HepG2 (cell line): ENCODE data around the gene SGTB. TPM values are rescaled to one million over a fixed set of nuclear protein-coding genes. Genes with fewer than 3 reads are reported as not detected.
A peak's percentile ranks its signal among the peaks of the same experiment; 100 is the strongest.

Source experiments
- ELF4 ChIP-seq: sonication (generic); formaldehyde crosslinking; IDR thresholded peaks from 2 replicates; pipeline ENCODE4 v1.5.0; 2020; ENCODE audit warnings: missing genetic modification reagents, mild to moderate bottlenecking, moderate library complexity, borderline replicate concordance
- FOXK1 ChIP-seq: sonication (generic); formaldehyde crosslinking; IDR thresholded peaks from 2 replicates; pipeline ENCODE4 v1.4.0; 2020; ENCODE audit warnings: low read depth, missing genetic modification reagents, borderline replicate concordance
- GABPB1 ChIP-seq: IDR thresholded peaks from 2 replicates; pipeline ENCODE4 v1.6.1; 2016; ENCODE audit warnings: mild to moderate bottlenecking, missing genetic modification reagents, moderate library complexity, missing compliant biosample characterization
- HNF4A ChIP-seq: sonication (generic); formaldehyde crosslinking; IDR thresholded peaks from 2 replicates; pipeline ENCODE4 v1.4.0; 2020; ENCODE audit warnings: missing genetic modification reagents
- HNRNPLL ChIP-seq: fragments of 200-400 bp; formaldehyde crosslinking; IDR thresholded peaks from 2 replicates; pipeline ENCODE4 v1.6.1; 2017; ENCODE audit warnings: mild to moderate bottlenecking, low read depth, low read length; ENCODE audit not compliant: poor library complexity, severe bottlenecking
- JUNB ChIP-seq: sonication (generic); formaldehyde crosslinking; IDR thresholded peaks from 2 replicates; pipeline ENCODE4 v1.8.0; 2022; ENCODE audit warnings: missing genetic modification reagents, mild to moderate bottlenecking, borderline replicate concordance
- KLF12 ChIP-seq: sonication (generic); formaldehyde crosslinking; IDR thresholded peaks from 2 replicates; pipeline ENCODE4 v1.4.0; 2020; ENCODE audit warnings: missing genetic modification reagents, borderline replicate concordance
- KMT2B ChIP-seq: IDR thresholded peaks from 2 replicates; pipeline ENCODE4 v1.6.1; 2016; ENCODE audit warnings: missing genetic modification reagents, missing compliant biosample characterization
- MAZ ChIP-seq, 2 experiments: sonication (generic) in 1 of 2; formaldehyde crosslinking in 1 of 2; IDR thresholded peaks; 2 replicates each; pipeline versions ENCODE4 v1.5.0 to v1.6.1; 2012 to 2020; ENCODE audit warnings: low read depth in 2 of 2, mild to moderate bottlenecking in 2 of 2, borderline replicate concordance in 1 of 2, improper control_type of control experiment in 1 of 2, low read length in 1 of 2, missing genetic modification reagents in 1 of 2, moderate library complexity in 1 of 2
- MEF2D ChIP-seq: sonication (generic); formaldehyde crosslinking; IDR thresholded peaks from 2 replicates; pipeline ENCODE4 v1.5.1; 2020; ENCODE audit warnings: mild to moderate bottlenecking, missing genetic modification reagents
- MZF1 ChIP-seq: sonication (generic); formaldehyde crosslinking; IDR thresholded peaks from 2 replicates; pipeline ENCODE4 v1.8.1; 2023; ENCODE audit warnings: mild to moderate bottlenecking, missing genetic modification reagents, borderline replicate concordance
- NFKBIZ ChIP-seq: IDR thresholded peaks from 2 replicates; pipeline ENCODE4 v1.6.1; 2018; ENCODE audit warnings: missing genetic modification reagents, missing compliant biosample characterization
- NFYC ChIP-seq: IDR thresholded peaks from 2 replicates; pipeline ENCODE4 v1.6.1; 2016; ENCODE audit warnings: missing genetic modification reagents, missing compliant biosample characterization
- POLR2AphosphoS2 ChIP-seq: IDR thresholded peaks from 2 replicates; pipeline ENCODE4 v1.6.1; 2011; ENCODE audit warnings: low read depth, low read length, improper control_type of control experiment
- RARA ChIP-seq: IDR thresholded peaks from 2 replicates; pipeline ENCODE4 v1.6.1; 2016; ENCODE audit warnings: missing genetic modification reagents, missing compliant biosample characterization
- RARG ChIP-seq: sonication (generic); formaldehyde crosslinking; IDR thresholded peaks from 2 replicates; pipeline ENCODE4 v1.4.0; 2020; ENCODE audit warnings: low read depth, mild to moderate bottlenecking, missing genetic modification reagents
- SNAI1 ChIP-seq: sonication (generic); formaldehyde crosslinking; IDR thresholded peaks from 2 replicates; pipeline ENCODE4 v1.5.0; 2020; ENCODE audit warnings: mild to moderate bottlenecking, missing genetic modification reagents, borderline replicate concordance
- SRF ChIP-seq: IDR thresholded peaks from 2 replicates; pipeline ENCODE4 v1.6.1; 2011; ENCODE audit warnings: mild to moderate bottlenecking, low read depth, low read length, moderate library complexity
- ZNF12 ChIP-seq: sonication (generic); formaldehyde crosslinking; IDR thresholded peaks from 2 replicates; pipeline ENCODE4 v1.5.0; 2020; ENCODE audit warnings: missing genetic modification reagents
- ZNF17 ChIP-seq: sonication (generic); formaldehyde crosslinking; IDR thresholded peaks from 2 replicates; pipeline ENCODE4 v1.5.0; 2020; ENCODE audit warnings: mild to moderate bottlenecking, missing genetic modification reagents
- ZNF24 ChIP-seq: fragments of 450-650 bp; IDR thresholded peaks from 2 replicates; pipeline ENCODE4 v1.6.1; 2017; ENCODE audit warnings: antibody characterized with exemption, mild to moderate bottlenecking
- ZNF557 ChIP-seq: sonication (generic); formaldehyde crosslinking; IDR thresholded peaks from 2 replicates; pipeline ENCODE4 v1.4.0; 2020; ENCODE audit warnings: missing genetic modification reagents
- ZNF569 ChIP-seq: sonication (generic); formaldehyde crosslinking; IDR thresholded peaks from 2 replicates; pipeline ENCODE4 v1.5.0; 2020; ENCODE audit warnings: mild to moderate bottlenecking, missing genetic modification reagents, moderate library complexity, borderline replicate concordance
- ZNF768 ChIP-seq: sonication (generic); formaldehyde crosslinking; IDR thresholded peaks from 2 replicates; pipeline ENCODE4 v1.4.0; 2020; ENCODE audit warnings: missing genetic modification reagents
- polyA plus RNA-seq, 8 experiments: library from polyadenylated mRNA; depleted of rRNA in 3 of 8; stranded (reverse) in 7 of 8; unstranded in 1 of 8; fragments of >200 nt; fragmentation: Illumina TruSeq in 4 of 8; extraction: Trizol in 4 of 8; gene quantifications; 2 replicates each; pipeline versions ENCODE4 v1.2.1 to v1.2.3, GENCODE V29; 2011 to 2016; ENCODE audit warnings: low read depth in 4 of 8, missing spikeins in 1 of 8, mixed read lengths in 1 of 8; ENCODE audit not compliant: insufficient read depth in 1 of 8
- total RNA-seq, 5 experiments: library from RNA; depleted of rRNA; stranded (reverse); fragments of >200 nt; fragmentation: Illumina TruSeq; extraction: Trizol; gene quantifications; 2 replicates each; pipeline ENCODE4 v1.2.3, GENCODE V29; 2016; ENCODE audit warnings: low read depth in 1 of 5
- TF ChIP-seq, protein P1 (sequence below): IDR thresholded peaks from 2 replicates; pipeline ENCODE4 v1.6.1; 2016; ENCODE audit warnings: low read depth, borderline replicate concordance
- TF ChIP-seq, protein P2 (sequence below): IDR thresholded peaks from 2 replicates; pipeline ENCODE4 v1.6.1; 2016; ENCODE audit warnings: low read depth, control low read depth
- TF ChIP-seq, protein P3 (sequence below): sonication (generic); formaldehyde crosslinking; IDR thresholded peaks from 2 replicates; pipeline ENCODE4 v1.4.0; 2020; ENCODE audit warnings: mild to moderate bottlenecking, missing genetic modification reagents

Gene SGTB
- total and polyA plus RNA-seq, 2 of the 13 experiments (the other 11 are each of a cell fraction or from before 2014, with no cell fraction given), result 5.2 to 11.2 TPM

DNA sequence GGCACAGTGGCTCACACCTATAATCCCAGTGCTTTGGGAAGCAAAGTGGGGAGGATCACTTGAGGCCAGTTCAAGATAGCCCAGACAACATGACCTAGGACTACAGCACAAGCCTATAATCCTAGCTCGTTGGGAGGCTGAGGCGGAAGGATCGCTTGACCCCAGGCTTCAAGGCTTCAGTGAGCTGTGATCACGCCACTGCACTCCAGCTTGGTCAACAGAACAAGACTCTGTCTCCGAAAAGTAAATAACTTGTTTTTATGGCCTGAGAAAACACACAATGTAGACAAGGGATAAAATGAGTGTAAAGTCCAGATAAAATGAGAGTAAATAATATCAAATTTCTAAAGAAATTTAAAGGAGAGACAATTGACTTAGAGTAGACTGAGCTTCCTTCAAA is 70.8 kb downstream of the SGTB start (continued):
- TF ChIP-seq GABPB1, result 0 out of 2 replicates have a peak, but pooled peaks have one; percentile 29
- peak; percentile 70 for TF ChIP-seq FOXK1 (CRISPR knock-in tag)
- no peak for TF ChIP-seq RARG
- no peak for TF ChIP-seq POLR2AphosphoS2
- TF ChIP-seq SNAI1, result no peak
- TF ChIP-seq JUNB (CRISPR knock-in tag), result no peak
- no peak for TF ChIP-seq MAZ (IDR thresholded peaks at IDR 0.05; ENCODE audit: borderline replicate concordance, low read depth, low read length)
- no peak for TF ChIP-seq MAZ (CRISPR knock-in tag; IDR thresholded peaks at IDR 0.05; ENCODE audit: low read depth)
- no peak for TF ChIP-seq ZNF557 (CRISPR knock-in tag)
- no peak for TF ChIP-seq ELF4
- no peak for TF ChIP-seq ZNF768 (CRISPR knock-in tag)
- TF ChIP-seq NFYC (CRISPR knock-in tag), result no peak
- no peak for TF ChIP-seq KLF12 (CRISPR knock-in tag)
- TF ChIP-seq HNF4A (CRISPR knock-in tag), result peak; percentile 84
- TF ChIP-seq ZNF12 (CRISPR knock-in tag), result no peak
- no peak for TF ChIP-seq KMT2B (CRISPR knock-in tag)
- TF ChIP-seq, protein P1, sequence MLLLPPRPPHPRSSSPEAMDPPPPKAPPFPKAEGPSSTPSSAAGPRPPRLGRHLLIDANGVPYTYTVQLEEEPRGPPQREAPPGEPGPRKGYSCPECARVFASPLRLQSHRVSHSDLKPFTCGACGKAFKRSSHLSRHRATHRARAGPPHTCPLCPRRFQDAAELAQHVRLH, result peak; percentile 67; the same call in 1 of the 2 replicates
- 0 out of 2 replicates have a peak, but pooled peaks have one; percentile 40 for TF ChIP-seq MEF2D (CRISPR knock-in tag)
- TF ChIP-seq RARA, result peak; percentile 86
- TF ChIP-seq, protein P2, sequence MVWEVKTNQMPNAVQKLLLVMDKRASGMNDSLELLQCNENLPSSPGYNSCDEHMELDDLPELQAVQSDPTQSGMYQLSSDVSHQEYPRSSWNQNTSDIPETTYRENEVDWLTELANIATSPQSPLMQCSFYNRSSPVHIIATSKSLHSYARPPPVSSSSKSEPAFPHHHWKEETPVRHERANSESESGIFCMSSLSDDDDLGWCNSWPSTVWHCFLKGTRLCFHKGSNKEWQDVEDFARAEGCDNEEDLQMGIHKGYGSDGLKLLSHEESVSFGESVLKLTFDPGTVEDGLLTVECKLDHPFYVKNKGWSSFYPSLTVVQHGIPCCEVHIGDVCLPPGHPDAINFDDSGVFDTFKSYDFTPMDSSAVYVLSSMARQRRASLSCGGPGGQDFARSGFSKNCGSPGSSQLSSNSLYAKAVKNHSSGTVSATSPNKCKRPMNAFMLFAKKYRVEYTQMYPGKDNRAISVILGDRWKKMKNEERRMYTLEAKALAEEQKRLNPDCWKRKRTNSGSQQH (CRISPR knock-in tag), result no peak
- no peak for TF ChIP-seq NFKBIZ (CRISPR knock-in tag)
- TF ChIP-seq, protein P3, sequence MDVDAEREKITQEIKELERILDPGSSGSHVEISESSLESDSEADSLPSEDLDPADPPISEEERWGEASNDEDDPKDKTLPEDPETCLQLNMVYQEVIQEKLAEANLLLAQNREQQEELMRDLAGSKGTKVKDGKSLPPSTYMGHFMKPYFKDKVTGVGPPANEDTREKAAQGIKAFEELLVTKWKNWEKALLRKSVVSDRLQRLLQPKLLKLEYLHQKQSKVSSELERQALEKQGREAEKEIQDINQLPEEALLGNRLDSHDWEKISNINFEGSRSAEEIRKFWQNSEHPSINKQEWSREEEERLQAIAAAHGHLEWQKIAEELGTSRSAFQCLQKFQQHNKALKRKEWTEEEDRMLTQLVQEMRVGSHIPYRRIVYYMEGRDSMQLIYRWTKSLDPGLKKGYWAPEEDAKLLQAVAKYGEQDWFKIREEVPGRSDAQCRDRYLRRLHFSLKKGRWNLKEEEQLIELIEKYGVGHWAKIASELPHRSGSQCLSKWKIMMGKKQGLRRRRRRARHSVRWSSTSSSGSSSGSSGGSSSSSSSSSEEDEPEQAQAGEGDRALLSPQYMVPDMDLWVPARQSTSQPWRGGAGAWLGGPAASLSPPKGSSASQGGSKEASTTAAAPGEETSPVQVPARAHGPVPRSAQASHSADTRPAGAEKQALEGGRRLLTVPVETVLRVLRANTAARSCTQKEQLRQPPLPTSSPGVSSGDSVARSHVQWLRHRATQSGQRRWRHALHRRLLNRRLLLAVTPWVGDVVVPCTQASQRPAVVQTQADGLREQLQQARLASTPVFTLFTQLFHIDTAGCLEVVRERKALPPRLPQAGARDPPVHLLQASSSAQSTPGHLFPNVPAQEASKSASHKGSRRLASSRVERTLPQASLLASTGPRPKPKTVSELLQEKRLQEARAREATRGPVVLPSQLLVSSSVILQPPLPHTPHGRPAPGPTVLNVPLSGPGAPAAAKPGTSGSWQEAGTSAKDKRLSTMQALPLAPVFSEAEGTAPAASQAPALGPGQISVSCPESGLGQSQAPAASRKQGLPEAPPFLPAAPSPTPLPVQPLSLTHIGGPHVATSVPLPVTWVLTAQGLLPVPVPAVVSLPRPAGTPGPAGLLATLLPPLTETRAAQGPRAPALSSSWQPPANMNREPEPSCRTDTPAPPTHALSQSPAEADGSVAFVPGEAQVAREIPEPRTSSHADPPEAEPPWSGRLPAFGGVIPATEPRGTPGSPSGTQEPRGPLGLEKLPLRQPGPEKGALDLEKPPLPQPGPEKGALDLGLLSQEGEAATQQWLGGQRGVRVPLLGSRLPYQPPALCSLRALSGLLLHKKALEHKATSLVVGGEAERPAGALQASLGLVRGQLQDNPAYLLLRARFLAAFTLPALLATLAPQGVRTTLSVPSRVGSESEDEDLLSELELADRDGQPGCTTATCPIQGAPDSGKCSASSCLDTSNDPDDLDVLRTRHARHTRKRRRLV (CRISPR knock-in tag), result no peak
- no peak for TF ChIP-seq SRF
- no peak for TF ChIP-seq ZNF24
- no peak for TF ChIP-seq ZNF17 (CRISPR knock-in tag)
- no peak for TF ChIP-seq MZF1
- TF ChIP-seq ZNF569 (CRISPR knock-in tag), result no peak
- no peak for TF ChIP-seq HNRNPLL
